ENCODE measurements around the gene MTA1.

Gene MTA1

DNA sequence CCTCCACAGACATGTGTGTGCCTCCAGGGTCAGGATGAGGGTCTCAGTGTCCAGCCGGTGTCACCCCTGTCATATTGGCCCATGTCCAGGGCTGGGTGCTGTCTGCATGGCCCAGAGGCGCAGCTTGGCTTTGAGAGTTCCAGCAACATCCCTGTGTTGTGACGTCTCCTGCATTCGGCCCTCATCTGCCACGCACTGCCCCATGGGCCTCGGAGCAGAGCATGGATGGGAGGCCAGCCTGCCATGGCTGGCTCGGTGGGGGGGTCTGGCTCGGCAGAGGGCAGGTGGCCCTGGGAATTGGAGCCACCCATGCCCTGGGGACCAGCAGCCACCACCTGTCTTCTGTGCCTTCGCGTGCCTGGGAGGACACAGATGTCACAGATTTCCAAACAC, 32.1 kb upstream of the MTA1 start:
- no peak for DNase-seq

DNA sequence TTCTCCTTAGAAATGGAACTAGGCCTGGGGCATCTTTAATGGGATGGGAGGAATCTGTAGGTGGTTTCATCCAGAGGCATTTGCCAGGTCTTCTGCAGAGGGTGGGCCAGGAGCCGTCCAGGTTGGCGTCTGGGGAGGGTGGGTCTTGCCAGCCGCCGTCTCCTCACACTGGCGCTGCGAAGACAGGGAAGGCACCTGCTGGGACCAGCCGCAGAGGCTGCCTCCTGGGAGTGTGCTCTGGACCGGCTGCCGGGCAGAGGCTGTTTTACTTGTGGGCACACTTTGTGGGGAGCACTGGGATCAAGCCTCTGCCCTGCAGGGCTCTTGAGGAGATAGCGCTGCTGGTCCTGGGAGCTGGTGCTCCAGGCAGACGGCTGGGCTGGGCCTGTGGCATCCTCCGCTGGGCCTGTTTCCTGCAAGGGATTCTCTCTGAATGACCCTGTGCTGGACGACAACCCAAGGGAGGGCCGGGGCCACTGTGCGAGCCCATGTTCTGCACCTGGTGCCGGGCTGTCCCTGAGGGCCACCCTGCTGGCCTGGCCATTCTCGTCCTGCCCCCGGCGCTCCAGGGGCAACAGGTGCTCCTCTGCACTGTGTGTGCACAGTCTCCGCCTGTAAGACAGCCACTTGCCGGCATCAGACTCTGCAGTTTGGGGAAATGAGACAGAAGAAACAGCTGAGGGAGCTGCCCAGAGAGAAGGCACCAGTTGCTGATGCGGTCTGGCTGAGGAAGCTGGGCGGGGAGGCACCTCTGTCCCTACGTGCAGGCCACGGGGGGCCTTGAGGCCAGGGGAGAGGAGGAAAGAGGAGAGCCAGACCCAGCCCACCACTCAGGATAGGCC, 31.3 kb upstream of the MTA1 start:
- no peak for DNase-seq

DNA sequence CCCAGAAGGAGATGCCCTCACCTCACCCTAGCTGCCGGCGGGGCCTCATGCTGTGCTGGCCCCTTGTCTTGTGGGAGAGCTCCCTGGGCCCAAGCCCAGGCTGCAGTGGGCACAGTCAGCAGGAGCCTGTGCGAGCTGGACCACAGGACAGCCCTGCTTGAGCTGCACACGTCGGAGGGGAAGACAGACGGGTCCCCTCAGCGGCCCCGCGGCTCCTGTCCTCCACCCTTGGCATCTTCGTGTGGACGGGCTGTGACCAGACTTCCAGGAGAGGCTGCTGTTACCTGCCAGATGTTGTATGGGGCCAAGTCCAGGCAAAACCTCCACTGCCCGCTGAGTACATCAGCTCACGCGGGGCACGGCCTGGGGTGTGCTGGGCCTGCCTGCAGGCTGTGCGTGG, 30.7 kb upstream of the MTA1 start:
- no peak for DNase-seq

- no peak for DNase-seq
These were observed 30.1 kb upstream of the MTA1 start for GRCh38 chr14:105389534-105389933.

DNA sequence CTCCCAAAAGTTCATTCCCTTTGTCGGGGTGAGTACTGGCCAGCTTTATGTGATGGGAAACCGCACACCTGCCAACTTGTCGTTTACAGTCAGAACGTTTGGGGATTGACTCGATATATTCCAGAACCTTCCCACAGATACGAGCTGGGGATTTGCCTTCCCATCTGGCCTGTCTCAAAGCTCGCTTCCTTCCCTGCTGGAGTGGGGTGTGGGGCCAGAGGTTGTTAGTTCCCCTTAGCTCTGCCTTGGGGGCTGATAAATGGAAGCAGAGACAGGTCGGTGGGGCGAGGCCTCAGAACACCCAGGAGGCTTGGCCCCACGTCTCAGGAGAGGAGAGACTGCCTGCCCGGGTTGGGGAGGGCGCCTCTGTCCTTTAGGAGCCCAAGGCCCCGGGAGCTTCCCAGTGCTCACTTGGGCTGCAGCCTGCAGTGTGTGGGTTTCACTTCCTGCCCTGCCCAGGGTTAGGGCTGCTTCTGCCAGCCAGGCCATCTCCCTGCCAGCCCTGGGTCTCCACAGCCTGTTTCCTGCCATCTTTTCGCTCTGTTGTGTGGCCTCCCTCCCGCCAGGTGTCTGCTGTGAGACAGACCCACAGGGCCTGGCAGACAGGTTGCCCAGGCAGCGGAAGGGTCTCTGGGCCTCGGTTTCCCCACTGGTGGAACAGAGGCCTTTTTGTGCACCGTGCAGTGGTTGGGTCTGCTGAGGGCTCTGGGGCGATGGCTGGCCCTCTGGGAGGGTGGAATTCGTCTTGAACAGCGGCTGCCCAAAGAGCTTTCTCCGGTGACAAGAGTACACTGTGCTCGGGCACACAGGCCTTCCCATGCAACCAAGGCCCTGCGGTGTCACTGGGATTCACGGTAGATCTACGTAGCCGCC, 29.4 kb upstream of the MTA1 start:
- peak; percentile 8 to 29 for DNase-seq

GRCh38 chr14:105390849-105391500, 28.7 kb upstream of the MTA1 start:
- DNase-seq: no peak

DNA sequence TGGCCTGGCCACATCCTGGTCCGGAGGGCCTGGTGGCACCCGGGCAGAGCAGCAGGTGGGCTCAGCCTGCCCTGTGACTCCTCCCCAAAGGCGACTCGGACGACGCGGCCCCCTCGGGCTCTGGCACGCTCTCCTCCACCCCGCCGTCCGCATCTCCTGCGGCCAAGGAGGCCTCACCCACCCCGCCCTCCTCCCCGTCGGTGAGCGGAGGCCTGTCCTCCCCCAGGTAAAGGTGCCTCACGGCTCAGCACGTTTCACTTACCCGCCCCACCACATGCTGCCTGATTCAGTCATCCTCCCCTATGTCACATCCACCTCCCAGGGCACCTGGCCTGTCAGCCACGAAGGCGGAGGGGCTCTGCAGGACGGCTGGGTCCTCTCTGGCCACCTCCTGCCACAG, 28.1 kb upstream of the MTA1 start:
- no peak for DNase-seq

DNA sequence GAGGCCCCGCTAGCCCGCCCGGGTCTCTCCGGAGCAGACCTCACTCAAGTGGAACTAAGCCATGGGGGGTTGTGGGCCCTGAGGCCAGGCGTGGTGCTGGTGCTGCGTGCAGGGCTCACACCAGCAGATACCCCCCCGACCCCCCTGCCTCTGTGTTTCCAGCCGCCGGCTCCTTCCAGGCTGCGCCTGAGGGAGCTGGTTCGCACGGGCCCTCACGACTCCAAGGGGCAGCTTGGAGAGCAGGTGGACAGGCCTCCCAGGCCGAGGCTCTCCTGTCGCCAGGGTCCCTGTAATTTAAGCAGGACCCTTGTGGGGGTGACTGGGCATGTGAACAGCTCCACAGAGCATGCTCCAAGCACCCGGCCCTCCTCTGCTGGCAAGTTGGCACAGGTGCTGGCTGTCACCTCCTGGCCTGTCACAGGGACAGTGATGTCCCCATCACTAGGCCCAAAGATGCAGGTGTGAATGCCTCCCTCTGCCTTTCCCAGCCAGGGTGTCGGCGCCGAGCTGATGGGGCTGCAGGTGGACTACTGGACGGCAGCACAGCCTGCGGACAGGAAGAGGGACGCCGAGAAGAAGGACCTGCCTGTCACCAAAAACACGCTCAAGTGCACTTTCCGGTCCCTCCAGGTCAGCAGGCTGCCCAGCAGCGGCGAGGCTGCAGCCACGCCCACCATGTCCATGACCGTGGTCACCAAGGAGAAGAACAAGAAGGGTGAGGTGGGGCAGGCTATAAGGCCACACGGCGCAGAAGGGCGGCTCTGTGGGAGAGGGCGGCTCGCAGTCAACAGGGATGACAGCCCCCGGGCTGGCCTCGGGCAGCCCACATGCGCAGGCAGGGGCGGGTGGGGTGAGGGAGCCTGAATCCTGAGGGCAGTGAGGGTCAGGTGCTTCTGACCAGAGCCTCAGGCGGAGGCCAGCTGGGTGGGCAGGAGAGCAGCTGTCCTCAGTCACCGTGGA, 27.2 kb upstream of the MTA1 start:
- no peak for DNase-seq

DNA sequence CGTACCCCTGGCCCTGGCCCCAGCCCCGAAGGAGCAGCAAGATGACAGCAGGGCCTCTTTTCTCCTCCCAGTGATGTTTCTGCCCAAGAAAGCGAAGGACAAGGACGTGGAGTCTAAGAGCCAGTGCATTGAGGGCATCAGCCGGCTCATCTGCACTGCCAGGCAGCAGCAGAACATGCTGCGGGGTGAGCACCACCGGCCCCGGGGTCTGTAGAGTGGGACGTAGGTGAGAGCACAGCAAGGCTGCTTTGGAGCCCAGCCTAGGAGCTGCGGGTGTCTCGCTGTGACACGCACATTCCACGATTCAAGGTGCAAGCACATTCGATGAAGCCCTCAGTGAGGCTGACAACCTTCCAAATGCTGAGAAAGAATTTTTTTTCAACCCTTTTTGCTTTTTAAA, 26.5 kb upstream of the MTA1 start:
- DNase-seq: no peak

DNA sequence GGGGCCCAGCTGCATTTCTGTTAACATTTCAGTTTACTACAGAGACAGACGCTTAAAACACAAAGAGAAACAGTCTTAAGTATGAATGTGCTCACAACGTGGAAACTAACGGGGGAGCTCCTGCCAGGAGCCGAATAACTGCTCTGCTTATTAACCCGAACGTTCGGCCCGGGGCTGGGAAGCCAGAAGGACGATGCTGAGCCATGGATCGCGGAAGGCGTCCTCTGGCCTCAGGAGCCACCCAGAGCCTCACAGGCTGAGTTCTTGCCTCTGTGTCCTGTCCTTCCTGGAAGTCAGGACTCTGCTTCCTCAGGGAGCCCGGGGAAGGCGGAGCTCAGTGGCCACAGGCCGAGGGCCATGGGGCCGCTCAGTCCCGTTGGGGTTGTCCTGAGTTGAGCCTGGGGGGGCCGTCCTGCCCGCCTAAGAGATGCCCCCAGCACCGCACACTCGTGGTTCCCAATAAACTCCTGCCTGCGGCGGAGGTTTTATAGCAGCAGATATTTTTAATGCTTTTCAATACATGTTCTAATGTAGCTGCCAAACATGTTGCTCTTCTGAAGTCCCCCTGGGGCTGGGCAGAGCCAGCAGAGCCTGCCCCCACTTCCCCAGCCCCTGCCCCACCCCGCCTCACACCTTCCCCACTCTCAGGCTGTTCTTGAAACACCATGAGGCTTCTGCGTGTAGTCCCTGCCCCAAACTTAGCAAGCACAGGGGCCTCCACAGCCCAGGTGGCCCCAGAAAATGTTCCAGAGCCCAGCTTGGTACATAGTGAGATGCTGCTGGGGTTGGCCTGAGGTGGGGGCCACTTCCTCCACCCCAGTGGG, 24.7 kb upstream of the MTA1 start:
- DNase-seq: no peak

DNA sequence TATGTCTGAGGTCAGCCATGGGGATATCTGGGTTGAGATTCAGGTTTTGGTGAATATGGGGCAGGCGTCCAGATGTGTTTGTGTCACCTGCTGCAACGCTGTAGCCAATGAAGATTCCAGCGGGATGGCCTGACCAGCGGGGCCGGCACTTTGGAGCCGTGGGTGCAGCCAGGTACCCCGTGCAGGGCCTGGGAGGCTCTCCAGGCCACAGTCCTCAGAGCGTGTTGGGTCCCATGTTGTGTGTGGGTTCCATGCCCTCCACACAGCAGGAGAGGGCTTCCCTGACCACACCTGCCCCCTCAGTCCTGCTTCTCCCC, 24.1 kb upstream of the MTA1 start:
- no peak for DNase-seq

DNA sequence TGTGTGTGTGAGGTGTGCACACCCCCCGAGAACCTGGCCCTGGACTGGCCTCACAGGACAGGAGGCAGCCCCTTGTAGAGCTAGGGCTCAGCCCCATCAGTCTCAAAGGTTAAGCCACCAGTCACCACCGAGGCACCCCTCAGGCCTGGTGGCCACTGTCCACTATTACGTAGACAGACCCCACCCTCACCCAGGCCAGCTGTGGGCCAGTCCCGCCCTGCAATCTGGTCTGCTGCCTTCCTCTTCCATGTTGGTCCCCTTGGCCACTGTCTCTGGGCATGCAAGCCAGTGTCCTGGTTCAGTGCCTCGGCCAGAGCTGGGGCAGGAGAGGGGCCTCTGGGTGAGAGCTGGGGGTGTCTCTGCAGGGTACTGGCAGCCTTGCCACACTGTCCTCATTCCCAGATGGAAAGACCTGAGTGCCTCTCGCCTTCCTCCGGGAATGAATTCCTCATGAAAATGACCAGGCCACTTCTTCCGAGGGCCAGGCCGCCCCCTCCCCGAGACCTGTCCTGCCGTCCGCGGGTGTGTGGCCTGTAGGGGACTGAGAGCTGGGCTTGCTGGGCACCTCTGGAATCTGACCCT, 22.2 kb upstream of the MTA1 start:
- DNase-seq: no peak

DNA sequence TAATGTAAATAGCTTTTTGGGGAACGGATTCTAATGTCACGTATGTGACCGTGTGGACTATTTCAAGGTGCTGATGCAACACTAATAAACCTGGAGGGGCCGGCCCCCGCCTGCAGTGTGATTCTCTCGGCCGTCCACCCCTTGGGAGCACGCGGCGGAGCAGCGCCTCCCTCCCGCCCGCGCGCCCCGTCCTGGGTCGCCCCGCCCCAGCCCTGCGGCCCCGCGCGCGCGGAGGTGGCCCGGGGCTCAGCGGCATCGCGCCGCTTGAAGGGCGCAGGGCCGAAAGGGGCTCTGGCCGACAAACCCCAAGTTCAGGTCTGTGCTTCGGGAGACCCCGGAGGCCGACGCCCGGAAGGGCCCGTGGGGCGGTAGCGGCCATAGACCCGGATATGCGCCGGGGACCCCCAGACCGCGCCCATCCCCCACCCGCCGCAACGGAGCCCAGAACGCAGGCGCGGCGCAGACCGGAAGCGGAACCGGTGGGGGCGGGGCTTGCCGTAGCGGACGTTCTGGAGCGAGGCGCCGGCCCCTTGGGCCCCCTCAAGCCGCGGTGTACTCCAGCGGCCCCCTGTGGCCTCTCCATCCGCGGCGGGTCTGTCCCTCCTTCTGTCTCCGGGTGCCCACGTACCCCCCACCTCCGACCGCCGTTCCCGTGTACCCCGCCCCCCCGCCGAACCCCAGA, 21.4 kb upstream of the MTA1 start, which contains the start of gene TEX22:
TSS of gene TEX22 (plus strand) at position 495 of the 682 bp plus-strand sequence. CDS start 803 bp downstream, outside the sequence.
- peak; percentile 53 to 79 for DNase-seq

DNA sequence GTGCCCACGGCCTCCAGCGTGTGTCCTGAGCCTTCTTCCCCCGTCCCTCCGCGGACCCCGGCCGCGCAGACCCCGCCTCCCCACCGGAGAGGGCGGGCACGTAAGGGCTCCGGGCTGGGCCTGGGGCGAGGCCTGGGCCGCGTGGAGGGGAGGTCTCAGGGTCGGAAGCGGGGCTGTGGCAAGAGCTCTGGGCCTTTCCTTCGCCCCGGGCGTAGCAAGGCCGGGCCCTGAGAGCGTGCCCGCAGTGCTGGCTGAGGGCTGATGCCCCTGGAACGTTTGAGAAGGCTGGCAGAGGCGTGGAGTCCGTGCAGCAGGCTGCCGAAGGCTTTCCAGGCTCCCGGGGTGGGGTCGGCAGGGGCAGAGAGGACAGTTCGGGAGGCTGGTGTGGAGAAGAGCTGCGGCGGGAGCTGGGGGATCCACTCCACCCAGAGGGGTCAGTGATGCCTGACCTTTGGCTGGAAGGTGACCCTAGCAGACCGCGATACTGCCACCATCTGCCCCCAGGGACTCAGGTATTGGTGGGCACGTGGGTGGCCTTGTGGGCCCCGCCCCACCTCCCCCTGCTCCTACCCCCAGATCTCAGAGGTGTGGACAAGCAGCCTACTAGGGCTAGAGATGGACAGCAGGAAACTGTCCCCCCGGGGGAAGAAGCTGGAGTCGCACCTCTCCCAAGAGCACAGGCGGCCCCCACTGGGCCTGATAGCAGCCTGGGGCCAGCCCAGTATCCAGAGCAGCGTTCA, 20.7 kb upstream of the MTA1 start:
- no peak for DNase-seq

DNA sequence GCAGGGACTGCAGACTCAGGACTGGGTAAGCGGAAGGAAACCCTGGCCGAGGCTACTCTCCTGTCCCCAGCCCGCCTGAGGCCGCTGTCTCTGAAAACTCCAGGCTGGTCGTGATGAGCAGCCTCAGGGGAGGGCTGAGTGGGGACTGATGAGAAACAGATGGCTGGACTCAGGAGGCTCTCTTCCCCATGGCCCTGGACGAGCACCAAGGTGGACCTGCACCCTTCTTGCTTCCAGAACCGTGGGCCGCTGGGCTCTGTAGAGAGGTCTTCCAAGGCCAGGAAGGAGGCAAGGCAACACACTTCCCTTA, 20.2 kb upstream of the MTA1 start:
- DNase-seq: no peak

- no peak for DNase-seq
These were observed 19.6 kb upstream of the MTA1 start for GRCh38 chr14:105400016-105400415.

- DNase-seq: no peak
These were observed 17.9 kb upstream of the MTA1 start for GRCh38 chr14:105401699-105402098.

- DNase-seq: no peak
These were observed 11.0 kb upstream of the MTA1 start for GRCh38 chr14:105408592-105408991.

- no peak for DNase-seq
These were observed 10.3 kb upstream of the MTA1 start for GRCh38 chr14:105409364-105409763.

GRCh38 chr14:105410642-105411016, 9.0 kb upstream of the MTA1 start:
- no peak for DNase-seq
